ENCODE data around the gene PRAC1.
"Not testable (repeated sequence)": the region's sequence is repeated elsewhere in the genome, so short reads cannot be mapped to it uniquely, and the experiment has no call there.

The PRAC1 gene

DNA sequence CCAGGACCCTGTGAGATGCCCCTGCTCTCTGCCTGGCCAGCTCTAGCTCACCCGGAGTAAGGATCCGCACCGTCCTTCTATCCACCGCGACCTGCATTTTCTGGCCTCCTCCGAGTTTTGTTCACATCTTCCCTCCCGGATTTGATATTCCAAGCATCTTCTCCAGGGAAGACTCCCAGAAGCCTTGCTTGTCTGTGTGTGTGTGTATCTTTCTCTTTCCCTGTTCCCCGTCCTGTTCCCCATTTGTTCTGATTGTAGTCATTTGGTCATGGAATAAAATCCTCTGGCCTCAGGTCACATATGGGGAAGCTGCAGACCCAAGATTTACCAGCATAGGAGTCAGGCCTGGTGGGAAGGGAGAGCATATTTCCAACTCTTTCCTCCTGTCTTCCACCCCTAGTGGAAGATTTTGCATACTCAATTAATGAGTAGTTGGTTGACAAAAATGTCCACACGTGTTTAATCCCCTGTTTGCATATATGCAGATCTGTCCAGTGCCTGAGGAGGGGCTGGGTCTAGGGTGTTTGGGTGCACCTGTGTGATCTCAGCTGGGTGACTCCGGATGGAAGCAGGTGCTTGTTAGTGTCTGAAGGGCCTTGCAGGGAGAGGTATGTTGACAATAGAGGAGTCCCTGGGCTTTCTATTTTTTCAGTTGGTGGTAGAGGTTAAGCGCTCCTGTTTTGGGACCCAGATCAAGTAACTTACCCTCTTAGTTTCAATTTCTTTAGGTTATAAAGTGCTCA, 1.9 kb downstream of the PRAC1 start:
- TF ChIP-seq, protein P1, sequence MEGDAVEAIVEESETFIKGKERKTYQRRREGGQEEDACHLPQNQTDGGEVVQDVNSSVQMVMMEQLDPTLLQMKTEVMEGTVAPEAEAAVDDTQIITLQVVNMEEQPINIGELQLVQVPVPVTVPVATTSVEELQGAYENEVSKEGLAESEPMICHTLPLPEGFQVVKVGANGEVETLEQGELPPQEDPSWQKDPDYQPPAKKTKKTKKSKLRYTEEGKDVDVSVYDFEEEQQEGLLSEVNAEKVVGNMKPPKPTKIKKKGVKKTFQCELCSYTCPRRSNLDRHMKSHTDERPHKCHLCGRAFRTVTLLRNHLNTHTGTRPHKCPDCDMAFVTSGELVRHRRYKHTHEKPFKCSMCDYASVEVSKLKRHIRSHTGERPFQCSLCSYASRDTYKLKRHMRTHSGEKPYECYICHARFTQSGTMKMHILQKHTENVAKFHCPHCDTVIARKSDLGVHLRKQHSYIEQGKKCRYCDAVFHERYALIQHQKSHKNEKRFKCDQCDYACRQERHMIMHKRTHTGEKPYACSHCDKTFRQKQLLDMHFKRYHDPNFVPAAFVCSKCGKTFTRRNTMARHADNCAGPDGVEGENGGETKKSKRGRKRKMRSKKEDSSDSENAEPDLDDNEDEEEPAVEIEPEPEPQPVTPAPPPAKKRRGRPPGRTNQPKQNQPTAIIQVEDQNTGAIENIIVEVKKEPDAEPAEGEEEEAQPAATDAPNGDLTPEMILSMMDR (conservative IDR thresholded peaks at IDR 0.05; ENCODE audit: low read length): no peak
- no peak for DNase-seq (ENCODE audit: low read depth)
- no peak overlapping the region for H3K4me3 ChIP-seq (ENCODE audit: low read length)

DNA sequence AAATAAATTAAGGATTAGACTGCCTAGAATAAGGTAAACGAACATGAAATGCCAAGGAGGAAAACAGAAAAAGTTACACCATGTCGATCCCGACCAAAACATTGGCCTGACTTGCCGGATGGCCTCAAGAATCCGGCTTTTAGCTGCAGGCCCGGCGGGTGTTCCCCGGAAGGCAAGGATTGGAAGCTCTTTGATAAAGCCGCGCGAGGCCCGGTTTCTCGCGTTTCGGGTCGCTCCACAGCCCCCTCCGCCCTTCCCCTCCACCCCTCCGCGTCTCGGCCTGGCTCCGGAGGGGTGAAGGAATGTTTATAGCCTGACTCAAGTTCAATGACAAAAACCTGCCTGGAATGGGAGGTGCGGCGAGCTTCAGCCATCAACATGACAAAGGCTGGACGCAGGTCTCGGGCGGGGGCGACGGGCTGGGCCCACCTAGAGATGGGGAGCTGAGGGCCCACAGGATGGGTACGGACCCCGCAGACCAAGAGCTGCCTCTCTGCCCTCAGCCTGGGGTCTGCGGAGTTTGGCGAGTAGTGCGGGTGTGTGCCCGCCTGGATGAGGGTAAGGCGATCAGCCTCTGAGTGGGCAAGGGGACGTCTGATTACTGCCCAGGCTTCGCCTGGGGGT, 2.6 kb downstream of the PRAC1 start:
- TF ChIP-seq, protein P1 (conservative IDR thresholded peaks at IDR 0.05; ENCODE audit: low read length): no peak
- DNase-seq (ENCODE audit: low read depth): no peak
- H3K4me3 ChIP-seq (ENCODE audit: low read length): no peak overlapping the region

DNA sequence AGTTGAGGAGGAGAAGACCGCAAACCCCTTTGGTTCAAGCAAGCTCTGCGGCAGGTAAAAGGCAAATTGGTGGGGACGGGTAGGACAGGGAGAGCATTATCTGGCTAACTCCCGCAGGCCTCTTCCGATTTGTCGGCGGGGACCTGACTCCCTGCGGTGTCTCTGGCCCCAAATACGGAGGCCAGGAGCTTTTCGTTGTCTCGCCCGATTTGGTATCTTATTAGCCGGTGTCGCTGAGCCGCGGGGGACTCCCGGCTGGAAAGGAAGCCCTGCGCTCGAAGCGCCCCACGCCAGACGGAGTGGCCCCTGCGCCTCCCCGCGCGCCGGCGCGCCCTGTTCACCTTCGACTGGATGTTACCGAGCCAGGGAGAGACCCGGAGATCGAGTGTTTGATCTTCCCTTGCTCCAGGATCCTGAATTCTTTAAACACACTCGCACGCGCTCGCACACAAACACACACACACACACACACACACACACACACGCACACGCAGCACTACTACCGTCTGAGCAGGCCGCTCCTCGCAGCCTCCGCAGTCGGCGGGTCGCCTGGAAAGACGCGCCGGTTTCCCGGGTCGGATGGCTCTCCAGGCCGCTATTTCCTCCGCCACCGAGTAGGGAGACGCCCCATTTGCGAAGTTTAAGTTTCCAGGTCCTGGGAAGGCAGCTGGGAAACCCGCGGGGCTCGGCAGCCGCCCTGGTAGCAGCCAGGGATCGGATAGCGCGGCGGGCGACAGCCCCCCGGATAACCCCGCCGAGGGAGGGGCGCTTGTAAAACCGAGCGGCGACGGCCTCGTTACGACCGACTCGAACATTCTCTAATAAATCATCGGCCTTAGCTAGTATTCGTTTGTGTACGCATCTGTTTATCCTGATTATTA, 3.3 kb downstream of the PRAC1 start:
- H3K4me3 ChIP-seq (ENCODE audit: low read length): no peak overlapping the region

DNA sequence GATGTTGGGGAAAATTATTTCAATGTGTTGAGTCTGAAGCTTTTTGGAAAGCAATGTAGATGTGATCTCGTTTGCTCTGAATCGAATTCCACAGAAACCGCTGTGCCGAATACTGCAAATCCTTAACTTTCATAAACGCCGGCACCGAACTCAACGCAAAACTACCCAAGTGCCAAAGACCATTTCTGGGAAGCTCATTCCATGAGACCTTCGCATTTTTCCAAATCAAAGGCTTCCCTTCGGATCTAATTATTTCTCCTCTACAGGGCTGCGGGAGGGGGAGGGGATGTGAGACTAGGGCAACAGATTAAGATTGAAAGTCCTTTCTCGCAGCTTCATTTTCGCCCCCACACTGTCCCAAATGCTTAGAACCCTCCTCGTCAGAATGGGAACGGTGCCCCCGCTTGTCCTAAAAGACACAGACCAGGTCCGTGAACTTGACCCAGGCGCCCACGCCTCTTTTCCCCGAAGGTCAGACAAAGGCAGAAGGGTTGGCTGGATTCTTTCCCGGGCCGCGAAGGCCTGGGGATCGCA, 4.0 kb downstream of the PRAC1 start:
- TF ChIP-seq, protein P1 (conservative IDR thresholded peaks at IDR 0.05; ENCODE audit: low read length): no peak
- H3K4me3 ChIP-seq (ENCODE audit: low read length): no peak overlapping the region
- no peak for DNase-seq (ENCODE audit: low read depth)

More for the DNA sequence above, 3.3 kb downstream of the PRAC1 start:
- DNase-seq (ENCODE audit: low read depth): peak; percentile 16
- TF ChIP-seq, protein P1 (conservative IDR thresholded peaks at IDR 0.05; ENCODE audit: low read length): no peak

DNA sequence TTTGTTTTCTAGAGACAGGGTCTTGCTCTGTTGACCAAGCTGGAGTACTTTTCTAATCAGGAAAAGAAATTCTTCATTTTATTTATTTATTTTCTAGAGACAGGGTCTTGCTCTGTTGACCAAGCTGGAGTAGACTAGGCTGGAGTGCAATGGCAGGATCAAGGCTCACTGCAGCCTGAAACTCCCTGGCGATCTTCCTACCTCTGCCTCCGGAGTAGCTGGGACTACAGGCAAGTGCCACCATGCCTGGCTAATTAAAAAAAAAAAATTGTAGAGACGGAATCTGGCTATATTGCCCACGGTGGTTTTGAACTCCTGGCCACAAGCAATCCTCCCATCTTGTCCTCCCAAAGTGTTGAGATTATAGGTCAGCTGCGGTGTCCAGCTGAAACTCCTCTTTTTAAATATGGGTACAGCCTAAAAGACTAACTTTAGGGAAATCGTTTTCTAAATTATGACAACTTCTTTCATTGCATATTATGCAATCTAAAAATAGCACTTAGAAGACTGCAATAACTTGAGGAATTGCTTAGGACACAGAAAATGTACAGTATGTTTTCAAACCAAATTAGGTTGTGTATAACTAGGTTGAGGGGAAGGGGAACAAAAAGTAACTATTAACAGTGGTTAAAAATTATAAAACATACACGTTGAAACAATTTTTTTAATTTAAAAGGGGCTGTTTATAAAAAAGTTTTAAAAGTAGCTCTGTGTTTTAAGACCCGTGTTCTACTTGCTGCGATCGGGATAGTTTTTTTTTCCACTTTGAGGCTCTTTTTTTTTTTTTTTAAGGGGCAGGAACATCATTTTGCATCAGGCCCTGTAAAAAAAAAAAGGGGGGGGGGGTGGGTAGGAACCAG, 4.7 kb downstream of the PRAC1 start:
- H3K4me3 ChIP-seq (ENCODE audit: low read length): no peak overlapping the region
- DNase-seq (ENCODE audit: low read depth): no peak

DNA sequence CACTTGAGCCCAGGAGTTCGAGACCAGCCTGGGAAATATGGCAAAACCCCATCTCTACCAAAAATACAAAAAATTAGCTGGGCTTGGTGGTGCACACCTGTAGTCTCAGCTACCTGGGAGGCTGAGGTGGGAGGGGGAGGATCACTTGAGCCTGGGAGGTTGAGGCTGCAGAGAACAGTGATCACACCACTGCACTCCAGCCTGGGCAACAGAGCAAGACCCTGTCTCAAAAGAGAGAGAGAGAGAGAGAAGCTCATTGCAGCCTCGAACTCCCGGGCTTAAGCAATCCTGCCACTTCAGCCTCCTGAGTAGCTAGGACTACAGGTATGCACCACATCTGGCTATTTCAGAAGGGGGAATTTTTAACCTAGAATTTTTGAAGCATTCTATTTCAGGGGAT, 5.8 kb downstream of the PRAC1 start:
- DNase-seq (ENCODE audit: low read depth); H3K4me3 ChIP-seq (ENCODE audit: low read length): not testable (repeated sequence)

More for the DNA sequence above, 4.7 kb downstream of the PRAC1 start:
- TF ChIP-seq, protein P1 (conservative IDR thresholded peaks at IDR 0.05; ENCODE audit: low read length): no peak
